Measurements from ENCODE around the gene TAS2R60.

DNA sequence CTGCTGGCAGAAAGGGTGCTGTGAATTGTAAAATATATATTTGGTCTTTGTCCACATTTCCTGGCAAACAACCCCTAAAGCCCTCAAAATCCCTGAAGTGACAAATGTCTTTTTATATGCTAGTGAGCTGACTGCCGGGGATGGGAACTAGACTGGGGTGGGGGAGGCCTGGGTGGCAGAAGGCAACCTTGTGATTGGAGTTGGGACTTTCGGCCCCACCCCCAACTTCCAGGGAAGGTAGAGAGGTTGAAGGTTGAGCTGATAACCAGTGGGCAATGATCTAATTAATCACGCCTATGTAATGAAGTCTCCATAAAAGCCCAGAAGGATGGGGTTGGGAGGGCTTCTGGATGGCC, 37.3 kb upstream of the TAS2R60 start:
- TF ChIP-seq, protein P1, sequence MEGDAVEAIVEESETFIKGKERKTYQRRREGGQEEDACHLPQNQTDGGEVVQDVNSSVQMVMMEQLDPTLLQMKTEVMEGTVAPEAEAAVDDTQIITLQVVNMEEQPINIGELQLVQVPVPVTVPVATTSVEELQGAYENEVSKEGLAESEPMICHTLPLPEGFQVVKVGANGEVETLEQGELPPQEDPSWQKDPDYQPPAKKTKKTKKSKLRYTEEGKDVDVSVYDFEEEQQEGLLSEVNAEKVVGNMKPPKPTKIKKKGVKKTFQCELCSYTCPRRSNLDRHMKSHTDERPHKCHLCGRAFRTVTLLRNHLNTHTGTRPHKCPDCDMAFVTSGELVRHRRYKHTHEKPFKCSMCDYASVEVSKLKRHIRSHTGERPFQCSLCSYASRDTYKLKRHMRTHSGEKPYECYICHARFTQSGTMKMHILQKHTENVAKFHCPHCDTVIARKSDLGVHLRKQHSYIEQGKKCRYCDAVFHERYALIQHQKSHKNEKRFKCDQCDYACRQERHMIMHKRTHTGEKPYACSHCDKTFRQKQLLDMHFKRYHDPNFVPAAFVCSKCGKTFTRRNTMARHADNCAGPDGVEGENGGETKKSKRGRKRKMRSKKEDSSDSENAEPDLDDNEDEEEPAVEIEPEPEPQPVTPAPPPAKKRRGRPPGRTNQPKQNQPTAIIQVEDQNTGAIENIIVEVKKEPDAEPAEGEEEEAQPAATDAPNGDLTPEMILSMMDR (conservative IDR thresholded peaks at IDR 0.05) = no peak
- TF ChIP-seq EZH2 (IDR thresholded peaks at IDR 0.05; ENCODE audit: low read depth) = no peak

Data from PC-9 (cell line).